ENCODE results near the gene TMEM242.

Gene TMEM242

GRCh38 chr6:157268835-157269234 lies 54.5 kb downstream of the TMEM242 start:
- no peak for DNase-seq

- DNase-seq = no peak
Observed at GRCh38 chr6:157268396-157268795, 54.9 kb downstream of the TMEM242 start.

GRCh38 chr6:157267654-157268053 lies 55.7 kb downstream of the TMEM242 start:
- DNase-seq = no peak

GRCh38 chr6:157267109-157267611 lies 56.2 kb downstream of the TMEM242 start:
- DNase-seq = no peak

- no peak for DNase-seq
Observed at GRCh38 chr6:157266274-157267101, 56.8 kb downstream of the TMEM242 start.

GRCh38 chr6:157265635-157266034 lies 57.7 kb downstream of the TMEM242 start:
- no peak for DNase-seq

- no peak for DNase-seq
Observed at GRCh38 chr6:157265186-157265585, 58.1 kb downstream of the TMEM242 start.

GRCh38 chr6:157264701-157265100 lies 58.6 kb downstream of the TMEM242 start:
- DNase-seq = no peak

- DNase-seq = no peak
Observed at GRCh38 chr6:157263881-157264397, 59.4 kb downstream of the TMEM242 start.

- DNase-seq = no peak
Observed at GRCh38 chr6:157263146-157263545, 60.2 kb downstream of the TMEM242 start.

- no peak for DNase-seq
Observed at GRCh38 chr6:157261606-157262005, 61.7 kb downstream of the TMEM242 start.

- no peak for DNase-seq
Observed at GRCh38 chr6:157260735-157261410, 62.4 kb downstream of the TMEM242 start.

- DNase-seq = no peak
Observed at GRCh38 chr6:157259443-157259842, 63.9 kb downstream of the TMEM242 start.

- DNase-seq = no peak
Observed at GRCh38 chr6:157258878-157259277, 64.4 kb downstream of the TMEM242 start.

GRCh38 chr6:157255079-157255478 lies 68.2 kb downstream of the TMEM242 start:
- DNase-seq = no peak

GRCh38 chr6:157254538-157254937 lies 68.8 kb downstream of the TMEM242 start:
- no peak for DNase-seq

- no peak for DNase-seq
Observed at GRCh38 chr6:157253699-157254098, 69.6 kb downstream of the TMEM242 start.

GRCh38 chr6:157253017-157253416 lies 70.3 kb downstream of the TMEM242 start:
- DNase-seq = no peak

GRCh38 chr6:157251586-157252247 lies 71.6 kb downstream of the TMEM242 start:
- no peak for DNase-seq

GRCh38 chr6:157249826-157250225 lies 73.5 kb downstream of the TMEM242 start:
- no peak for DNase-seq

GRCh38 chr6:157248264-157248663 lies 75.1 kb downstream of the TMEM242 start:
- no peak for DNase-seq

- no peak for DNase-seq
Observed at GRCh38 chr6:157246771-157247484, 76.4 kb downstream of the TMEM242 start.

Measured in stimulated activated CD4-positive, alpha-beta T cell treated with anti-CD3 and anti-CD28 coated beads, Interleukin-4, amount 100 ng/mL, for 4 hours (primary cell).